Common myeloid progenitor, CD34-positive (primary cell): ENCODE measurements around the gene COL23A1.

Source experiments
- CTCF ChIA-PET: fragments of 350-600 bp; sonication (Branson Sonifier 250); formaldehyde crosslinking; loops from one replicate; lab custom pipeline; 2021; ENCODE audit warnings: antibody characterized with exemption; lab: Charles Lee
- POLR2A ChIA-PET: fragments of 350-600 bp; sonication (Branson Sonifier 250); formaldehyde crosslinking; loops from one replicate; lab custom pipeline; 2021; ENCODE audit warnings: antibody characterized with exemption; lab: Charles Lee
- DNase-seq, 3 donors: peaks; one replicate each; pipeline versions ENCODE4 v3.0.0 to v3.0.0-alpha.2; 2013
- H3K27ac ChIP-seq, 2 experiments: 1 replicate in 1 of 2; 2 replicates in 1 of 2; pipeline ENCODE4 v1.7.0; 2013; ENCODE audit warnings: inconsistent platforms in 2 of 2, low read length in 2 of 2, mild to moderate bottlenecking in 2 of 2, low read depth in 1 of 2, moderate library complexity in 1 of 2; ENCODE audit not compliant: severe bottlenecking in 2 of 2, insufficient read depth in 1 of 2, poor library complexity in 1 of 2
- H3K27me3 ChIP-seq, 5 experiments: replicated peaks in 2 of 5; 1 replicate in 3 of 5; 2 replicates in 2 of 5; pipeline versions ENCODE4 v1.6.1 to v1.7.0; 2013; ENCODE audit warnings: low read length in 4 of 5, mild to moderate bottlenecking in 2 of 5, moderate library complexity in 2 of 5, inconsistent platforms in 1 of 5; ENCODE audit not compliant: insufficient read depth in 5 of 5, control insufficient read depth in 4 of 5
- H3K36me3 ChIP-seq, 4 experiments: 1 replicate in 2 of 4; 2 replicates in 2 of 4; pipeline versions ENCODE4 v1.6.1 to v1.7.0; 2013; ENCODE audit warnings: low read length in 3 of 4, control low read depth in 1 of 4, mild to moderate bottlenecking in 1 of 4; ENCODE audit not compliant: control insufficient read depth in 4 of 4, insufficient read depth in 4 of 4
- H3K4me1 ChIP-seq, 4 experiments: 1 replicate in 3 of 4; 2 replicates in 1 of 4; pipeline versions ENCODE4 v1.6.1 to v1.7.1; 2013; ENCODE audit warnings: low read length in 3 of 4, mild to moderate bottlenecking in 3 of 4, control low read depth in 1 of 4, inconsistent platforms in 1 of 4, moderate library complexity in 1 of 4; ENCODE audit not compliant: control insufficient read depth in 4 of 4, insufficient read depth in 4 of 4; ENCODE audit errors: control extremely low read depth in 1 of 4
- H3K4me3 ChIP-seq, 7 experiments: 1 replicate in 4 of 7; 2 replicates in 3 of 7; pipeline versions ENCODE4 v1.5.1 to v1.7.0; 2013; ENCODE audit warnings: mild to moderate bottlenecking in 7 of 7, low read length in 6 of 7, moderate library complexity in 6 of 7, inconsistent platforms in 2 of 7, low read depth in 2 of 7, control low read depth in 1 of 7; ENCODE audit not compliant: insufficient read depth in 4 of 7, control insufficient read depth in 1 of 7; ENCODE audit errors: extremely low read depth in 1 of 7
- H3K9me3 ChIP-seq, 5 experiments: 1 replicate in 4 of 5; 2 replicates in 1 of 5; pipeline versions ENCODE4 v1.6.1 to v1.7.1; 2013; ENCODE audit warnings: low read length in 4 of 5, mild to moderate bottlenecking in 2 of 5, inconsistent platforms in 1 of 5, low read depth in 1 of 5, moderate library complexity in 1 of 5; ENCODE audit not compliant: control insufficient read depth in 4 of 5, insufficient read depth in 2 of 5; ENCODE audit errors: control extremely low read depth in 1 of 5
- WGBS: methylation state at CpG from one replicate; pipeline ENCODE4 v1.1.5; 2013; ENCODE audit not compliant: insufficient coverage; 5-methylcytosine and 5-hydroxymethylcytosine counted together

COL23A1 gene

GRCh38 chr5:178218827-178219226 is 371.4 kb downstream of the COL23A1 start:
- ChIA-PET POLR2A (no interaction called here), CTCF (no interaction called here)
- Histone ChIP-seq H3K9me3 (no peaks in the 10 kb centered on the region), H3K36me3 (peaks cover 18 to 75% (median 47%) of the 10 kb centered on the region in 4 experiments), H3K27me3 (no peaks in the 10 kb centered on the region), H3K27ac (no peak overlapping the region), H3K4me1 (peaks cover 10 to 27% (median 20%) of the 10 kb centered on the region in 4 experiments), H3K4me3 (no peak overlapping the region)
- WGBS = no CpG with 5 or more reads among the region's 3 CpGs
- DNase-seq = no peak

- POLR2A ChIA-PET = no interaction called here
- no peak overlapping the region for H3K27ac ChIP-seq
- WGBS = 93% methylated on average over 3 of the region's 5 CpGs
- H3K27me3 ChIP-seq = no peaks in the 10 kb centered on the region
- H3K4me1 ChIP-seq = peaks cover 10 to 27% (median 20%) of the 10 kb centered on the region in 4 experiments
- H3K4me3 ChIP-seq = no peak overlapping the region
- no peak for DNase-seq
- peaks cover 18 to 75% (median 46%) of the 10 kb centered on the region in 4 experiments for H3K36me3 ChIP-seq
- CTCF ChIA-PET = no interaction called here
- no peaks in the 10 kb centered on the region for H3K9me3 ChIP-seq
These were observed 371.9 kb downstream of the COL23A1 start for GRCh38 chr5:178218237-178218776.

GRCh38 chr5:178216779-178217178 is 373.4 kb downstream of the COL23A1 start:
- Histone ChIP-seq H3K27ac (peak overlapping the region in 1 of 2 experiments; percentile 64), H3K4me3 (no peak overlapping the region), H3K9me3 (no peaks in the 10 kb centered on the region), H3K27me3 (no peaks in the 10 kb centered on the region), H3K36me3 (peaks cover 18 to 75% (median 52%) of the 10 kb centered on the region in 4 experiments), H3K4me1 (peaks cover 10 to 25% (median 17%) of the 10 kb centered on the region in 4 experiments)
- ChIA-PET CTCF (interaction anchor here (0.5 to 1.9 kb wide), 7 partner anchors 9 to 141 kb away, joined by 3 to 7 read pairs (median 4); no protein-coding TSS in a partner anchor), POLR2A (interaction anchor here (0.9 kb wide), 1 partner anchor 10 kb away, joined by 3 read pairs; no protein-coding TSS in a partner anchor)
- WGBS = 96% methylated on average over 3 of the region's 3 CpGs
- DNase-seq = no peak

GRCh38 chr5:178216088-178216534 is 374.1 kb downstream of the COL23A1 start:
- Histone ChIP-seq H3K4me1 (peaks cover 10 to 18% (median 16%) of the 10 kb centered on the region in 4 experiments), H3K27ac (no peak overlapping the region), H3K9me3 (no peaks in the 10 kb centered on the region), H3K27me3 (no peaks in the 10 kb centered on the region), H3K36me3 (peaks cover 16 to 75% (median 55%) of the 10 kb centered on the region in 4 experiments), H3K4me3 (peak overlapping the region in 2 of 7 experiments; percentile 16 to 23)
- peak in 2 of 3 donors; percentile 44 to 62 for DNase-seq
- CTCF ChIA-PET = interaction anchor here (0.5 to 1.9 kb wide), 8 partner anchors 9 to 140 kb away, joined by 3 to 7 read pairs (median 4); no protein-coding TSS in a partner anchor
- POLR2A ChIA-PET = interaction anchor here (0.6 to 0.9 kb wide), 2 partner anchors 9 to 13 kb away, joined by 3 read pairs; no protein-coding TSS in a partner anchor
- WGBS = 59% methylated on average over 5 of the region's 5 CpGs

- 70% methylated on average over 10 of the region's 13 CpGs for WGBS
- CTCF ChIA-PET = interaction anchor here (0.7 to 1.9 kb wide), 7 partner anchors 8 to 139 kb away, joined by 3 to 7 read pairs (median 4); partner anchors contain the start of gene HNRNPAB
- H3K27ac ChIP-seq = no peak overlapping the region
These were observed 374.8 kb downstream of the COL23A1 start for GRCh38 chr5:178215280-178216002.

GRCh38 chr5:178214160-178214803 is 375.9 kb downstream of the COL23A1 start:
- CTCF ChIA-PET = interaction anchor here (0.9 to 1.9 kb wide), 4 partner anchors 10 to 139 kb away, joined by 3 to 8 read pairs (median 3); partner anchors contain the start of gene HNRNPAB
- Histone ChIP-seq H3K27me3 (no peaks in the 10 kb centered on the region), H3K36me3 (peaks cover 19 to 81% (median 65%) of the 10 kb centered on the region in 4 experiments), H3K27ac (peak overlapping the region in 1 of 2 experiments; percentile 1), H3K9me3 (no peaks in the 10 kb centered on the region), H3K4me3 (no peak overlapping the region), H3K4me1 (peaks cover 10 to 18% (median 16%) of the 10 kb centered on the region in 4 experiments)
- POLR2A ChIA-PET = interaction anchor here (0.9 to 1.1 kb wide), 2 partner anchors 10 to 26 kb away, joined by 4 to 5 read pairs; partner anchors contain the start of gene HNRNPAB
- no peak for DNase-seq
- 90% methylated on average over 6 of the region's 6 CpGs for WGBS

More at GRCh38 chr5:178215280-178216002, 374.8 kb downstream of the COL23A1 start:
- no peaks in the 10 kb centered on the region for H3K9me3 ChIP-seq
- H3K36me3 ChIP-seq = peaks cover 16 to 75% (median 59%) of the 10 kb centered on the region in 4 experiments
- H3K4me1 ChIP-seq = peaks cover 10 to 18% (median 16%) of the 10 kb centered on the region in 4 experiments
- H3K27me3 ChIP-seq = no peaks in the 10 kb centered on the region
- H3K4me3 ChIP-seq = peak overlapping the region in 2 of 7 experiments; percentile 16 to 23
- no peak for DNase-seq
- POLR2A ChIA-PET = interaction anchor here (0.6 to 0.7 kb wide), 2 partner anchors 11 to 12 kb away, joined by 3 read pairs; partner anchors contain the start of gene HNRNPAB
